ENCODE measurements around the gene SERTAD2. TPM values are rescaled to one million over a fixed set of nuclear protein-coding genes. Genes with fewer than 3 reads are reported as not detected.
A peak's percentile ranks its signal among the peaks of the same experiment; 100 is the strongest.

The SERTAD2 gene
- total RNA-seq, 1 donor from 2014 or later = 9.8 TPM

DNA sequence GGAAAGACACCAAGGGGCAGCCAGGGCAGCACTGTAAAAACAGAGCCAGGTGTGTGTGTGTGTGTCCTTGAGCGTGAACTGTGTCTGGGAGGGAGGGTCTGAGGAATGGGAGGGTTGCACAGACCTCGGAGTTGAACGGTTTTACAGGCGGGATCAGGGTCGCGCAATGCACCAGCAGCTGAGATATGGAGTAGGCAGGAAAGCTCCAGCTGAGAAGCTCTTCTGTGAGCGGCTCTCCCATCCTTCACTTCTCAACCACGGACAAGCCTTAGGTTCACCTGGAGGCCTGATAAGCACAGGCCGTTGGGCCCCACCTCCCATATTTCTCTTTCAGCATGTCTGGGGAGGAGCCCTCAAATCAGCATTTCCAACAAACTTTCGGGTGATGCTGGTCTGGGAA is 12.1 kb downstream of the SERTAD2 start:
- H3K4me3 Mint-ChIP-seq (ENCODE audit: unreplicated experiment) = no peak overlapping the region
- peaks cover 1% of the 10 kb centered on the region for H3K36me3 Mint-ChIP-seq (ENCODE audit: low read depth, unreplicated experiment)
- H3K9me3 Mint-ChIP-seq (ENCODE audit: unreplicated experiment) = no peaks in the 10 kb centered on the region
- TF ChIP-seq, protein P1, sequence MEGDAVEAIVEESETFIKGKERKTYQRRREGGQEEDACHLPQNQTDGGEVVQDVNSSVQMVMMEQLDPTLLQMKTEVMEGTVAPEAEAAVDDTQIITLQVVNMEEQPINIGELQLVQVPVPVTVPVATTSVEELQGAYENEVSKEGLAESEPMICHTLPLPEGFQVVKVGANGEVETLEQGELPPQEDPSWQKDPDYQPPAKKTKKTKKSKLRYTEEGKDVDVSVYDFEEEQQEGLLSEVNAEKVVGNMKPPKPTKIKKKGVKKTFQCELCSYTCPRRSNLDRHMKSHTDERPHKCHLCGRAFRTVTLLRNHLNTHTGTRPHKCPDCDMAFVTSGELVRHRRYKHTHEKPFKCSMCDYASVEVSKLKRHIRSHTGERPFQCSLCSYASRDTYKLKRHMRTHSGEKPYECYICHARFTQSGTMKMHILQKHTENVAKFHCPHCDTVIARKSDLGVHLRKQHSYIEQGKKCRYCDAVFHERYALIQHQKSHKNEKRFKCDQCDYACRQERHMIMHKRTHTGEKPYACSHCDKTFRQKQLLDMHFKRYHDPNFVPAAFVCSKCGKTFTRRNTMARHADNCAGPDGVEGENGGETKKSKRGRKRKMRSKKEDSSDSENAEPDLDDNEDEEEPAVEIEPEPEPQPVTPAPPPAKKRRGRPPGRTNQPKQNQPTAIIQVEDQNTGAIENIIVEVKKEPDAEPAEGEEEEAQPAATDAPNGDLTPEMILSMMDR (IDR thresholded peaks at IDR 0.05; ENCODE audit: unreplicated experiment) = no peak
- H3K27ac Mint-ChIP-seq (ENCODE audit: unreplicated experiment) = no peak overlapping the region
- peaks cover 35% of the 10 kb centered on the region for H3K4me1 Mint-ChIP-seq (ENCODE audit: unreplicated experiment)
- peaks cover 1% of the 10 kb centered on the region for H3K27me3 Mint-ChIP-seq (ENCODE audit: unreplicated experiment)
- DNase-seq (ENCODE audit: low spot score) = no peak

DNA sequence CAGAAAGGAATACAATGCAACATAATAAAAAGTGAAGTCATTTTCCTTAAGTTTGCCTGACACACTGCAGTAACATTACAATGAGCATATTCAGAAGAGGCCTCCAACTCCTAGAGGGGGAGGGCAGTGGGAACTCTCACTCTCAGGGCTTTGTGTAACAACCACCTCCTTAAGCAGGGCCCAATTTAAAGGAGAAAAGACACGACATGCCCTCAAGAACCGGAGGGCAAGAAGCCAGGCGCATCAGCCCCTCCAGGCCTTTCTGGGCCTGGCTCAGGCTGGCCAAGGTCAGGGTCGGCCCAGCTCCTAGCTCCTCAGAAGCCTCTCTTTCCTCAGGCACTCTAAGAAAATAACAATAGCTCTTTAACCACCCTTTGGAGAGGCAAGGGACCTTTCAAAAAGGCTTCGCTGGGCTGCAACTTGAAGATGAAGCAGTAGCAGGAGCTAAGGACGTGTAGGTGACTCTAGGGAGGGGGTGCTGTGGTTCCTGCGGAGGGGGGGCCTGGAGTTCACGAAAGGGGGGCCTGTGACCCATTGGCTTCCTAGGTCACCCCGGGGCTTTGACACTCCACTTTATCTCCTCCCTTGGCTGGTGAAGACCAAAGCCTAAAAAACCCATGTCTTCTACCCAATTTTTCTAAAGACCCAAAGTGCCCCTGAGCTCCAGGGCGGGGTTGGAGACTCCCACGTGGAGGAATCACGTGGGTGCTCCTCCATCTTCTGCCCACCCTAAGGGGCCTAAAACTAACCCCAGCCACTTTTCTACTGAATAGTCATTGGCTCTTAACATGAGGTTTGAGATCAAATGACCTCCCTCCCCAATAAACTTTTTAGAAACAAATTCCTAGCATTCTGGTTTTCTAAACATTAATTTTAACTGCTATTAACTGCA is 13.3 kb downstream of the SERTAD2 start:
- Mint-ChIP-seq H3K4me1 (ENCODE audit: unreplicated experiment) (peaks cover 42% of the 10 kb centered on the region), H3K4me3 (ENCODE audit: unreplicated experiment) (no peak overlapping the region), H3K36me3 (ENCODE audit: low read depth, unreplicated experiment) (peaks cover 9% of the 10 kb centered on the region), H3K27ac (ENCODE audit: unreplicated experiment) (no peak overlapping the region), H3K27me3 (ENCODE audit: unreplicated experiment) (peaks cover 1% of the 10 kb centered on the region), H3K9me3 (ENCODE audit: unreplicated experiment) (no peaks in the 10 kb centered on the region)
- DNase-seq (ENCODE audit: low spot score) = no peak
- TF ChIP-seq, protein P1 (IDR thresholded peaks at IDR 0.05; ENCODE audit: unreplicated experiment) = no peak

- no peak for DNase-seq (ENCODE audit: low spot score)
- Mint-ChIP-seq H3K4me3 (ENCODE audit: unreplicated experiment) (no peak overlapping the region), H3K36me3 (ENCODE audit: low read depth, unreplicated experiment) (peaks cover 9% of the 10 kb centered on the region), H3K27ac (ENCODE audit: unreplicated experiment) (peak overlapping the region; percentile 53), H3K9me3 (ENCODE audit: unreplicated experiment) (no peaks in the 10 kb centered on the region), H3K27me3 (ENCODE audit: unreplicated experiment) (peaks cover 1% of the 10 kb centered on the region), H3K4me1 (ENCODE audit: unreplicated experiment) (peaks cover 41% of the 10 kb centered on the region)
- TF ChIP-seq, protein P1 (IDR thresholded peaks at IDR 0.05; ENCODE audit: unreplicated experiment) = no peak
These were observed 14.0 kb downstream of the SERTAD2 start for GRCh38 chr2:64639691-64640090.

GRCh38 chr2:64638502-64639120 is 15.1 kb downstream of the SERTAD2 start:
- Mint-ChIP-seq H3K4me3 (ENCODE audit: unreplicated experiment) (no peak overlapping the region), H3K36me3 (ENCODE audit: low read depth, unreplicated experiment) (peaks cover 9% of the 10 kb centered on the region), H3K27ac (ENCODE audit: unreplicated experiment) (no peak overlapping the region), H3K4me1 (ENCODE audit: unreplicated experiment) (peaks cover 33% of the 10 kb centered on the region), H3K9me3 (ENCODE audit: unreplicated experiment) (no peaks in the 10 kb centered on the region), H3K27me3 (ENCODE audit: unreplicated experiment) (peaks cover 3% of the 10 kb centered on the region)
- TF ChIP-seq, protein P1 (IDR thresholded peaks at IDR 0.05; ENCODE audit: unreplicated experiment) = no peak
- DNase-seq (ENCODE audit: low spot score) = no peak

- Mint-ChIP-seq H3K27me3 (ENCODE audit: unreplicated experiment) (peaks cover 3% of the 10 kb centered on the region), H3K4me1 (ENCODE audit: unreplicated experiment) (peaks cover 33% of the 10 kb centered on the region), H3K9me3 (ENCODE audit: unreplicated experiment) (no peaks in the 10 kb centered on the region), H3K4me3 (ENCODE audit: unreplicated experiment) (no peak overlapping the region), H3K36me3 (ENCODE audit: low read depth, unreplicated experiment) (peaks cover 9% of the 10 kb centered on the region), H3K27ac (ENCODE audit: unreplicated experiment) (no peak overlapping the region)
- no peak for DNase-seq (ENCODE audit: low spot score)
- TF ChIP-seq, protein P1 (IDR thresholded peaks at IDR 0.05; ENCODE audit: unreplicated experiment) = no peak
These were observed 15.8 kb downstream of the SERTAD2 start for GRCh38 chr2:64637931-64638330.

All from endothelial cell (in vitro differentiated cells).